NCI-H82 (cell line): Measurements from ENCODE around the gene BLNK.
"Not testable (repeated sequence)": the region's sequence is repeated elsewhere in the genome, so short reads cannot be mapped to it uniquely, and the experiment has no call there.

ENCODE experiments used
- DNase-seq: peaks from one replicate; lab custom pipeline; 2025; lab: John Stamatoyannopoulos, UW

Gene BLNK

DNA sequence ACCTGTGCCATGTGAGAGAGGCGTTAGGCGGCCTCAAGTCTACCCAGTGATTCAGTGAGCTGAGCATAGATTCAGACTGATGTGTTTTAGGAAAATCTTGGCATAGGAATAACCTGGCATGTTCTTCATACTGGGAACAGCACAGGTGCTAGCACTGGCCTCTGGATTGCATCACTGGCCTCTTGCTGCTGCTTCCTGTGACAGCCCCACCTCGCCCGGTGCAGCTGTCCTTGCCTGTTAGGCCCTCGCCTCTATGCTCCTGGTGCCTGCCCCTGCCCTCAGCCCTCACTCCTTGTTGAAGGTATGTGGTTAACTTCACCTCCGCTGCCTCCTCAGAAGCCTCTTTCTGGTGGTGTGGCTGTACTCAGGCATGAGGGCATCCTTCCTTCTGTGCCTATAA lies 46.2 kb downstream of the BLNK start:
- no peak for DNase-seq

- DNase-seq, result no peak
Measured at GRCh38 chr10:96222908-96223307, 48.5 kb downstream of the BLNK start.

GRCh38 chr10:96222441-96222840 lies 48.9 kb downstream of the BLNK start:
- no peak for DNase-seq

- DNase-seq, result no peak
Measured at GRCh38 chr10:96218826-96219225, 52.5 kb downstream of the BLNK start.

DNA sequence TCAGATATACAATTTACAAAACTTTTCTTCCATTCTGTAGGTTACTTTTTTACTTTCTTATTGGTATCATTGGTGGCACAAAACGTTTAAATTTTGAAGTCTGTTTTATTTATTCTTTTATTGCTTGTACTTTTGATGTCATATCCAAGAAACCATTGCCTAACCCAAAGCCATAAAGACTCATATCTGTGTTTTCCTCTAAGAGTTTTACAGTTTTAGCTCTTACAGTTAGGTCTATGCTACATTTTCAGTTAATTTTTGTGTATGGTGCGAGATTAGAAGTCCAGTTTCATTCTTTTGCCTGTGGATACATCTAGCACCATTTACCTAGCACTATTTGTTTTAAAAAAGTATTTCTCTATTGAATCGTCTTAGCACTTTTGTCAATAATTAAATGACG lies 53.7 kb downstream of the BLNK start:
- no peak for DNase-seq

- no peak for DNase-seq
Measured at GRCh38 chr10:96216775-96217174, 54.6 kb downstream of the BLNK start.

DNA sequence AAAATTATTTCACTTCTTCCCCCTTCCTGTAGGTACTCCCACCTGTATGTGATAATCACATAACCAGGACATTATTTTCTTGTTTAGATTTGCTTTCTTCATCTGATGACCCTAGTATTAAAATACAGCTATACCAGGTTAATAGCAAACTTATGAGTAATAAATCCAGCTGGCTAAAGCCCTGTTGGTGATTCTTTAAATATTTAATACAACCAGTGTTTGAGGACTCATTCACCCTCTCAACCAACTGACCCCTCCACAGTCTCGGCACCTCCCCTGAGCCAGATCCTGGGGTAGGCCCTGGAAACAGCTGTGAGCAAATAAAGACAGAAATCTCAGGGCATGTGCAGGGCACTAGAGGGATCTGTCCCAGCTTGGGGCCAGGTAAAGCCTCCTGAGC lies 58.5 kb downstream of the BLNK start:
- no peak for DNase-seq

GRCh38 chr10:96211764-96212163 lies 59.6 kb downstream of the BLNK start:
- no peak for DNase-seq

DNA sequence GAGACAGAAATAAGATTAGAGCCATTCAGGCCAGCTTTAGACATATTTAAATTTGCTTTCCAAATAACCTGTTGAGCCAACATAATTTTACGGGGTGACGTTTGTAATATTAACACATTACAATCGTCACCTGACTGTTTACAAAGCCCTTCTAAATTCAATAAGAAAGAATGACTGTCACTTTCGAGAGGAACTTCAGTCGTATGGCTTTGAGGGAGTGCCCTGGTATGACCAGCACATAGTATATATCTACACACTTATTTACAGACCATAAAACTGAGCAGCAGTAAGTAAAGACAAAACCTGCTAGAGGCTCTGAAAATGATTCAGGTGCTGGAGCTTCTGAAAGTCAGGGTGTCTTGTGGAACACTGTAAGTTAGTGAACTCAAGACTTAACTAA lies 62.4 kb downstream of the BLNK start:
- no peak for DNase-seq

DNA sequence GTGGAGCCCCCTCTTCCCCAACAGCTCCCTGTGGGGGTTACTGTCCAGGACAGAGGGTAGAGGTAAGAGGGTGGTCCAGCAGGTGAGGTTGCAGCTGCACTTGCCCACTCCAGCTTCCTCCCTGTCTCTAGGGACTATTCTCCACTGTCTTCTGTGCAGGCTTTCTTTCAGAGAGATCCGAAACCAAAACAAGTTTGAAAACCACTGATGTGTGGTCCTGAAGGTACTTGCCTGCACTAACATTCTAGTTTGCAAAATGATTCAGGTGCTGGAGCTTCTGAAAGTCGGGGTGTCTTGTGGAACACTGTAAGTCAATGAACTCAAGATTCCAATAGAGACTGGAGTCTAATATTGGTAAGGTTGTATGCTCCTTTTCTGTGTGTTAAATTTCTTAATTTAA lies 63.1 kb downstream of the BLNK start:
- no peak for DNase-seq

- no peak for DNase-seq
Measured at GRCh38 chr10:96205580-96205979, 65.8 kb downstream of the BLNK start.

GRCh38 chr10:96201525-96201924 lies 69.8 kb downstream of the BLNK start:
- DNase-seq, result no peak

- not testable (repeated sequence) for DNase-seq
Measured at GRCh38 chr10:96189505-96189904, 81.9 kb downstream of the BLNK start.

DNA sequence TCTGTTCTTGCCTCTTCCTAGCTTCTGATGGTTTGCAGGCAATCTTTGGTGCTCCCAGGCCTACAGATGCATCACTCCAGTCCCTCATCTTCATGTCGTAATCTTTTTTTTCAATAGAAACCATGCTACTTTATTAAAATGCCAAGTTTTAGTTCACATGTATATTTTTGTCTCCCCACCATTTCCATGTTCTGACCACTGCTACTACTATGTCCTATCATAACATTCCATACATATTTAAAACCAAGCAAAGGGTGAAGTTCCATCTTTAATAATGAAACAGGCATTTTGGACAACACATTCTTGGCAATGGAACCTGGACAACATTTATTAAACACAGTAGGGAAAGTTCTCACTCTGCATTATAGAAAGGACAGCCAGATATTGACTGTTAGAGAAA lies 82.5 kb downstream of the BLNK start:
- no peak for DNase-seq

DNA sequence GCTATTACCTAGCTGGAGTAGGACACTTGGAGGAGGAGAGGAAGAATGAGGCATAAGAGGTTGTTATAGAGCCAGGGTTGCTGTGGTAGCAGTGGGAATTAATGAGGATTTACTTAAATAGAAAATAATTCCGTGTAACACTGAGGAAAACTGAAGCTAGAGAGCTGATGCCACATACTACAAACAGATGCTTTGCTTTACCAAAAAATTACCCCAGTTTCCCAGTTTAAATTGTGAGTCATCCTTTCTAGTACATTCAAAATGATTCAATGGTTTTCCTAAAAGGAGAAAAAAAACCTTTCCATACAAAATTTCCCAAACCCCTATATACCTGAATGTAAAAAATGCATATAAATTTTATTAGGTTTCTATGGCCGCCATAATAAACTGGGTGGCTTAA lies 82.9 kb downstream of the BLNK start:
- no peak for DNase-seq

GRCh38 chr10:96176985-96177384 lies 94.4 kb downstream of the BLNK start:
- DNase-seq, result no peak

DNA sequence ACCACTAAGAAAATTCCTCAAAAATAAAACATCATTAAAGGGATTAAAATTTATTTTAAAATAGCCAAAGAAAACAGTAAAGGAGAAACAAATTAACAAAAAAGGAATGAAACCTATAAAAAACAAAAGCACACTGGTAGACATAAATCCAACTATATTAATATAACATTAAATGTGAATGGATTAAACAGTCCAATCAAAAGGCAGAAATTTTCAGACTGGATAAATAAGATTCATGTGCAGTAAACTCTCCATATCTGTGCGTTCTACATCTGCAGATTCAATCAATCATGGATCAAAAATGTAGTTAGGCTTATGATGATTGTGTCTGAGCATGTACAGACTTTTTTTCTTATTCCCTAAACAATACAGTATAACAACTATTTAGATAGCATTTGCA lies 98.7 kb downstream of the BLNK start:
- no peak for DNase-seq

- DNase-seq, result no peak
Measured at GRCh38 chr10:96170230-96170629, 101.1 kb downstream of the BLNK start.

DNA sequence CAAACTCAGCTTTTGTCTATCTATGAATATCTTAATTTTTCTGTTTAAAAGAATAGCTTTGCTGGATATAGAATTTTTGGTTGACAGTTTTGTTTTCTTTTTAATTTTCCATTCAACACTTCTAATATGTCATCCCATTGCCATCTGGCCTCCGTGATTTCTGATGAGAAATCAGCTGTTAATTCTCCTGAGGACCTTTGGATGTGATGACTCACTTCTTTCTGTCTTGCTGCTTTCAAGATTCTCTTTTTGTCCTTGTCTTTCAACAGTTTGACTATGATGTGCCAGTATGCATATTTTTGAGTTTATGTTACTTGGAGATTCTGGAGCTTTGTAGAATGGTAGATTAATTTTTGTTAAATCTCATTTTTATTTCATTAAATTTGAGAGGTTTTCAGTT lies 102.8 kb downstream of the BLNK start:
- DNase-seq, result no peak

DNA sequence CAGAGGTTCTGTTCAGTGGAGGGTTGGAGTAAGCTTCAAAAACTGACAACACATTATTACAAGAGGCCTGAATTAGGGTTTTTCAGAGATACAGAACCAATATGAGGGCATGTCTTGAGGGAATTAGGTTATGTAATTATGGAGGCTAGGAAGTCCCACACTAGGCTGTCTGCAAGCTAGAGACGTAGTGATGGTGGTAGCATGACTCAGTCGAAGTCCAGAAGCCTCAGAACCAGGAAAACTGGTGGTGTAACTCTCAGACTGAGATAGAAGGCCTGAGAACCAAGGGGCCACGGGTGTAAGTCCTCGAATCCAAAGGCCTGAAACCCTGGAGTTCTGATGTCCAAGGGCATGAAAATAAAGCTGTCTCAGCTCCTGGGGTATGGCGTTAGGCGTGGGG lies 105.6 kb downstream of the BLNK start:
- DNase-seq, result no peak

DNA sequence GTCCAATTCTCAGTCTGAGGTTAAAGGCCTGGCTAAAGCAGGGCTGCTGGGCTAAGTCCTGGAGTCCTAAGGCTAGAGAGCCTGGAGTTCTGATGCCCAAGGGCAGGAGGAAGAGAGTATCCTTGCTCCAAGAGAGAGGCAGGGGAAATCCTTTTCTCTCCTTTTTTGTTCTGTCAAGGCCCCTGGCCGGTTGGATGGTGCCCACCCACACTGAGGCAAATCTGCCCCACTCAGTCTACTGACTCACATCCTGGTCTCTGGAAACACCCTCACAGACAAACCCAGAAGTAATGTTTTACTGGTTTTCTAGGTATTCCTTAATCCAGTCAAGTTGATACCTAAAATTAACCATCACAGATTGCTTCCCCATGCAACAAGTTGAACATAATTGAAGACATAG lies 118.3 kb downstream of the BLNK start:
- no peak for DNase-seq

GRCh38 chr10:96152437-96152836 lies 118.9 kb downstream of the BLNK start:
- no peak for DNase-seq
